DMS53 (cell line): ENCODE data around the gene GRIK5.
A peak's percentile ranks its signal among the peaks of the same experiment; 100 is the strongest.

ENCODE experiments used
- DNase-seq: peaks from one replicate; lab custom pipeline; 2025; lab: John Stamatoyannopoulos, UW

The GRIK5 gene

GRCh38 chr19:41990615-41991014, 79.4 kb downstream of the GRIK5 start:
- DNase-seq: no peak

GRCh38 chr19:41990028-41990427, 80.0 kb downstream of the GRIK5 start:
- no peak for DNase-seq

- no peak for DNase-seq
Measured at GRCh38 chr19:41988947-41989346, 81.1 kb downstream of the GRIK5 start.

- no peak for DNase-seq
Measured at GRCh38 chr19:41987141-41987860, 82.7 kb downstream of the GRIK5 start.

GRCh38 chr19:41984961-41985360, 85.0 kb downstream of the GRIK5 start:
- DNase-seq: no peak

GRCh38 chr19:41981724-41982123, 88.3 kb downstream of the GRIK5 start:
- no peak for DNase-seq

- DNase-seq: no peak
Measured at GRCh38 chr19:41978470-41978869, 91.5 kb downstream of the GRIK5 start.

GRCh38 chr19:41977916-41978315, 92.1 kb downstream of the GRIK5 start:
- no peak for DNase-seq

GRCh38 chr19:41974652-41975051, 95.4 kb downstream of the GRIK5 start:
- no peak for DNase-seq

GRCh38 chr19:41971363-41971762, 98.6 kb downstream of the GRIK5 start:
- no peak for DNase-seq

GRCh38 chr19:41969772-41970458, 100.1 kb downstream of the GRIK5 start:
- no peak for DNase-seq

GRCh38 chr19:41968751-41969595, 101.0 kb downstream of the GRIK5 start:
- DNase-seq: no peak

- no peak for DNase-seq
Measured at GRCh38 chr19:41967054-41967783, 102.8 kb downstream of the GRIK5 start.

- DNase-seq: no peak
Measured at GRCh38 chr19:41965106-41965505, 104.9 kb downstream of the GRIK5 start.

- DNase-seq: peak; percentile 34
Measured at GRCh38 chr19:41960973-41961372, 109.0 kb downstream of the GRIK5 start.

- DNase-seq: peak; percentile 97
Measured at GRCh38 chr19:41959056-41960053, 110.7 kb downstream of the GRIK5 start, which contains the start of gene RABAC1. TSS of gene RABAC1 (minus strand) at chr19:41959321. CDS start at chr19:41959292, 29 bp downstream.

- peak; percentile 92 for DNase-seq
Measured at GRCh38 chr19:41958367-41959055, 111.5 kb downstream of the GRIK5 start.

GRCh38 chr19:41957838-41958366, 112.1 kb downstream of the GRIK5 start:
- peak; percentile 95 for DNase-seq

GRCh38 chr19:41957161-41957837, 112.7 kb downstream of the GRIK5 start:
- no peak for DNase-seq
